NCI-H524 (cell line): ENCODE results near the gene EPHX1.
"Not testable (repeated sequence)": the region's sequence is repeated elsewhere in the genome, so short reads cannot be mapped to it uniquely, and the experiment has no call there.

ENCODE experiments used
- DNase-seq, 2 experiments: peaks; one replicate each; lab custom pipeline; 2025; lab: John Stamatoyannopoulos, UW

EPHX1 gene

GRCh38 chr1:225816643-225817538, 7.0 kb downstream of the EPHX1 start:
- DNase-seq = no peak

- DNase-seq = no peak
These were observed 7.7 kb downstream of the EPHX1 start for GRCh38 chr1:225817611-225818061.

GRCh38 chr1:225818229-225818628, 8.3 kb downstream of the EPHX1 start:
- DNase-seq = no peak

- no peak for DNase-seq
These were observed 9.6 kb downstream of the EPHX1 start for GRCh38 chr1:225819346-225820192.

- DNase-seq = no peak
These were observed 10.7 kb downstream of the EPHX1 start for GRCh38 chr1:225820522-225821120.

- peak; percentile 20 to 45 for DNase-seq
These were observed 12.9 kb downstream of the EPHX1 start for GRCh38 chr1:225822655-225823403.

GRCh38 chr1:225823811-225824261, 13.9 kb downstream of the EPHX1 start:
- DNase-seq = no peak

- peak; percentile 70 to 90 for DNase-seq
These were observed 14.6 kb downstream of the EPHX1 start for GRCh38 chr1:225824533-225824941.

GRCh38 chr1:225825078-225825477, 15.2 kb downstream of the EPHX1 start:
- DNase-seq = peak; percentile 8 to 59

- DNase-seq = peak in 1 of 2 experiments; percentile 42
These were observed 15.7 kb downstream of the EPHX1 start for GRCh38 chr1:225825607-225826007.

GRCh38 chr1:225827076-225827475, 17.2 kb downstream of the EPHX1 start:
- no peak for DNase-seq

GRCh38 chr1:225828706-225829345, 18.9 kb downstream of the EPHX1 start:
- DNase-seq = no peak

- DNase-seq = no peak
These were observed 20.9 kb downstream of the EPHX1 start for GRCh38 chr1:225830841-225831240.

GRCh38 chr1:225834417-225835329, 24.7 kb downstream of the EPHX1 start:
- peak; percentile 43 to 78 for DNase-seq

GRCh38 chr1:225835856-225836255, 25.9 kb downstream of the EPHX1 start:
- DNase-seq = no peak

- DNase-seq = not testable (repeated sequence)
These were observed 26.4 kb downstream of the EPHX1 start for GRCh38 chr1:225836296-225836695.

GRCh38 chr1:225838793-225839192, 28.9 kb downstream of the EPHX1 start:
- no peak for DNase-seq

GRCh38 chr1:225840223-225840610, 30.3 kb downstream of the EPHX1 start:
- no peak for DNase-seq

GRCh38 chr1:225840713-225841112, 30.8 kb downstream of the EPHX1 start:
- DNase-seq = no peak

- DNase-seq = no peak
These were observed 32.1 kb downstream of the EPHX1 start for GRCh38 chr1:225842074-225842473.
